GM23338 (cell line): ENCODE results near the gene NET1.

Source experiments
- CREB1 ChIP-seq: fragments of 250-450 bp; sonication (Bioruptor Pico); IDR thresholded peaks from 2 replicates; pipeline ENCODE4 v1.5.0; 2020; ENCODE audit warnings: low read depth, mild to moderate bottlenecking, moderate library complexity
- EZH2 ChIP-seq: fragments of 200-600 bp; sonication (generic); IDR thresholded peaks from one replicate; pipeline ENCODE4 v1.8.0; 2017; ENCODE audit warnings: antibody characterized with exemption, mild to moderate bottlenecking, low read depth; ENCODE audit not compliant: unreplicated experiment
- EZH2phosphoT487 ChIP-seq: fragments of 200-600 bp; sonication (generic); IDR thresholded peaks from one replicate; pipeline ENCODE4 v1.8.1; 2018; ENCODE audit warnings: antibody characterized with exemption; ENCODE audit not compliant: unreplicated experiment
- JUNB ChIP-seq: IDR thresholded peaks from one replicate; pipeline ENCODE4 v1.6.1; 2016; ENCODE audit warnings: antibody characterized with exemption; ENCODE audit not compliant: unreplicated experiment
- POLR2AphosphoS5 ChIP-seq: IDR thresholded peaks from 2 replicates; pipeline ENCODE4 v1.6.1; 2016; ENCODE audit warnings: antibody characterized with exemption, low read depth
- TF ChIP-seq, protein P1 (sequence below), 2 experiments: fragments of 200-600 bp in 1 of 2; sonication (generic) in 1 of 2; conservative IDR thresholded peaks; 2 replicates each; pipeline versions ENCODE4 v1.5.1 to v1.6.1; 2016 to 2017; ENCODE audit warnings: antibody characterized with exemption in 2 of 2, low read depth in 2 of 2, mild to moderate bottlenecking in 2 of 2, moderate library complexity in 1 of 2
- TF ChIP-seq, protein P2 (sequence below): IDR thresholded peaks from one replicate; pipeline ENCODE4 v1.6.1; 2018; ENCODE audit warnings: antibody characterized with exemption; ENCODE audit not compliant: unreplicated experiment
- TF ChIP-seq, protein P3 (sequence below): IDR thresholded peaks from 2 replicates; pipeline ENCODE4 v1.6.1; 2016; ENCODE audit warnings: antibody characterized with exemption

DNA sequence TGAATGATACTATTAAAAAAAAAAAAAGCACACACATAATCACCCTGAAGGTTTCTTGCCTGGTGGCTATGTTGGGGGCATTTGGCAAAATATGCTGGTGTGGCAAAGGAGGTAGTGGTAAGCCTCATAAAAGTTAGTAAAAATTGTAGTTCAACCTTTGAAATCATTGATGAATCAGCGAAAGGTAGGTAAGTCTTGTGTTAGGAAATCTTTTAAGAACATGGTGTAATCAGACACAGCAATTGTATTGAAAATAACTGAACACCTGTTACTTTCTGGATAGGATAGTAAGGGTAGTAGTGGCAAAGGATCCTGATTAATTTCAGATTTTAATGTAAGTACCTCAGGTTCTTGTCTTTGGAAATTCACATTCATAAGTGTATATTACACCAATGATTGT lies 46.1 kb downstream of the NET1 start:
- TF ChIP-seq, protein P1, sequence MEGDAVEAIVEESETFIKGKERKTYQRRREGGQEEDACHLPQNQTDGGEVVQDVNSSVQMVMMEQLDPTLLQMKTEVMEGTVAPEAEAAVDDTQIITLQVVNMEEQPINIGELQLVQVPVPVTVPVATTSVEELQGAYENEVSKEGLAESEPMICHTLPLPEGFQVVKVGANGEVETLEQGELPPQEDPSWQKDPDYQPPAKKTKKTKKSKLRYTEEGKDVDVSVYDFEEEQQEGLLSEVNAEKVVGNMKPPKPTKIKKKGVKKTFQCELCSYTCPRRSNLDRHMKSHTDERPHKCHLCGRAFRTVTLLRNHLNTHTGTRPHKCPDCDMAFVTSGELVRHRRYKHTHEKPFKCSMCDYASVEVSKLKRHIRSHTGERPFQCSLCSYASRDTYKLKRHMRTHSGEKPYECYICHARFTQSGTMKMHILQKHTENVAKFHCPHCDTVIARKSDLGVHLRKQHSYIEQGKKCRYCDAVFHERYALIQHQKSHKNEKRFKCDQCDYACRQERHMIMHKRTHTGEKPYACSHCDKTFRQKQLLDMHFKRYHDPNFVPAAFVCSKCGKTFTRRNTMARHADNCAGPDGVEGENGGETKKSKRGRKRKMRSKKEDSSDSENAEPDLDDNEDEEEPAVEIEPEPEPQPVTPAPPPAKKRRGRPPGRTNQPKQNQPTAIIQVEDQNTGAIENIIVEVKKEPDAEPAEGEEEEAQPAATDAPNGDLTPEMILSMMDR (conservative IDR thresholded peaks at IDR 0.05; ENCODE audit: low read depth in 2 of 2): no peak
- TF ChIP-seq EZH2 (no peak), POLR2AphosphoS5 (no peak), JUNB (no peak), EZH2phosphoT487 (no peak), CREB1 (no peak)
- TF ChIP-seq, protein P2, sequence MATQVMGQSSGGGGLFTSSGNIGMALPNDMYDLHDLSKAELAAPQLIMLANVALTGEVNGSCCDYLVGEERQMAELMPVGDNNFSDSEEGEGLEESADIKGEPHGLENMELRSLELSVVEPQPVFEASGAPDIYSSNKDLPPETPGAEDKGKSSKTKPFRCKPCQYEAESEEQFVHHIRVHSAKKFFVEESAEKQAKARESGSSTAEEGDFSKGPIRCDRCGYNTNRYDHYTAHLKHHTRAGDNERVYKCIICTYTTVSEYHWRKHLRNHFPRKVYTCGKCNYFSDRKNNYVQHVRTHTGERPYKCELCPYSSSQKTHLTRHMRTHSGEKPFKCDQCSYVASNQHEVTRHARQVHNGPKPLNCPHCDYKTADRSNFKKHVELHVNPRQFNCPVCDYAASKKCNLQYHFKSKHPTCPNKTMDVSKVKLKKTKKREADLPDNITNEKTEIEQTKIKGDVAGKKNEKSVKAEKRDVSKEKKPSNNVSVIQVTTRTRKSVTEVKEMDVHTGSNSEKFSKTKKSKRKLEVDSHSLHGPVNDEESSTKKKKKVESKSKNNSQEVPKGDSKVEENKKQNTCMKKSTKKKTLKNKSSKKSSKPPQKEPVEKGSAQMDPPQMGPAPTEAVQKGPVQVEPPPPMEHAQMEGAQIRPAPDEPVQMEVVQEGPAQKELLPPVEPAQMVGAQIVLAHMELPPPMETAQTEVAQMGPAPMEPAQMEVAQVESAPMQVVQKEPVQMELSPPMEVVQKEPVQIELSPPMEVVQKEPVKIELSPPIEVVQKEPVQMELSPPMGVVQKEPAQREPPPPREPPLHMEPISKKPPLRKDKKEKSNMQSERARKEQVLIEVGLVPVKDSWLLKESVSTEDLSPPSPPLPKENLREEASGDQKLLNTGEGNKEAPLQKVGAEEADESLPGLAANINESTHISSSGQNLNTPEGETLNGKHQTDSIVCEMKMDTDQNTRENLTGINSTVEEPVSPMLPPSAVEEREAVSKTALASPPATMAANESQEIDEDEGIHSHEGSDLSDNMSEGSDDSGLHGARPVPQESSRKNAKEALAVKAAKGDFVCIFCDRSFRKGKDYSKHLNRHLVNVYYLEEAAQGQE: no peak
- TF ChIP-seq, protein P3, sequence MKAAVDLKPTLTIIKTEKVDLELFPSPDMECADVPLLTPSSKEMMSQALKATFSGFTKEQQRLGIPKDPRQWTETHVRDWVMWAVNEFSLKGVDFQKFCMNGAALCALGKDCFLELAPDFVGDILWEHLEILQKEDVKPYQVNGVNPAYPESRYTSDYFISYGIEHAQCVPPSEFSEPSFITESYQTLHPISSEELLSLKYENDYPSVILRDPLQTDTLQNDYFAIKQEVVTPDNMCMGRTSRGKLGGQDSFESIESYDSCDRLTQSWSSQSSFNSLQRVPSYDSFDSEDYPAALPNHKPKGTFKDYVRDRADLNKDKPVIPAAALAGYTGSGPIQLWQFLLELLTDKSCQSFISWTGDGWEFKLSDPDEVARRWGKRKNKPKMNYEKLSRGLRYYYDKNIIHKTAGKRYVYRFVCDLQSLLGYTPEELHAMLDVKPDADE: no peak
